GM06990 (cell line): ENCODE results near the gene SNN.

ENCODE experiments used
- DNase-seq: peaks from one replicate; pipeline ENCODE4 v3.0.0-alpha.2; 2011; ENCODE audit not compliant: insufficient read length; ENCODE audit errors: extremely low read depth
- H3K27me3 ChIP-seq: replicated peaks from 2 replicates; pipeline ENCODE4 v1.6.0; 2011; ENCODE audit warnings: low read length; ENCODE audit not compliant: control insufficient read depth, insufficient read depth
- H3K36me3 ChIP-seq: 2 replicates; pipeline ENCODE4 v1.5.1; 2011; ENCODE audit warnings: low read length; ENCODE audit not compliant: control insufficient read depth, insufficient read depth
- H3K4me3 ChIP-seq: replicated peaks from 2 replicates; pipeline ENCODE4 v1.5.1; 2011; ENCODE audit warnings: low read depth, mild to moderate bottlenecking, control low read depth, low read length
- CTCF ChIP-seq: IDR thresholded peaks from 2 replicates; pipeline ENCODE4 v1.5.1; 2011; ENCODE audit warnings: low read length, control low read depth, mild to moderate bottlenecking, inconsistent platforms; ENCODE audit not compliant: insufficient read depth, poor library complexity, severe bottlenecking

The SNN gene

GRCh38 chr16:11692171-11692570 is 23.9 kb downstream of the SNN start:
- H3K36me3 ChIP-seq: peaks cover 44% of the 10 kb centered on the region
- no peak overlapping the region for H3K4me3 ChIP-seq
- H3K27me3 ChIP-seq: no peaks in the 10 kb centered on the region
- no peak for TF ChIP-seq CTCF
- DNase-seq: no peak

- H3K27me3 ChIP-seq: no peaks in the 10 kb centered on the region
- H3K4me3 ChIP-seq: no peak overlapping the region
- peaks cover 46% of the 10 kb centered on the region for H3K36me3 ChIP-seq
- TF ChIP-seq CTCF: no peak
- no peak for DNase-seq
These were observed 24.4 kb downstream of the SNN start for GRCh38 chr16:11692651-11693050.

GRCh38 chr16:11696266-11697012 is 28.2 kb downstream of the SNN start:
- no peak overlapping the region for H3K4me3 ChIP-seq
- H3K27me3 ChIP-seq: no peaks in the 10 kb centered on the region

GRCh38 chr16:11697319-11697718 is 29.1 kb downstream of the SNN start:
- no peak for DNase-seq
- no peaks in the 10 kb centered on the region for H3K27me3 ChIP-seq
- no peak for TF ChIP-seq CTCF
- H3K4me3 ChIP-seq: no peak overlapping the region
- peaks cover 46% of the 10 kb centered on the region for H3K36me3 ChIP-seq

More at GRCh38 chr16:11696266-11697012, 28.2 kb downstream of the SNN start:
- H3K36me3 ChIP-seq: peaks cover 54% of the 10 kb centered on the region
- TF ChIP-seq CTCF: no peak
- DNase-seq: no peak

- peaks cover 45% of the 10 kb centered on the region for H3K36me3 ChIP-seq
- DNase-seq: no peak
- no peaks in the 10 kb centered on the region for H3K27me3 ChIP-seq
- no peak for TF ChIP-seq CTCF
- H3K4me3 ChIP-seq: no peak overlapping the region
These were observed 30.0 kb downstream of the SNN start for GRCh38 chr16:11698271-11698689.
